ENCODE data around the gene NRP2. TPM values are rescaled to one million over a fixed set of nuclear protein-coding genes. Genes with fewer than 3 reads are reported as not detected.

NRP2 gene
- total and polyA plus RNA-seq, 2 donors (not counting 1 experiment from before 2014, with no cell fraction given) = 16.6 to 28.7 TPM

DNA sequence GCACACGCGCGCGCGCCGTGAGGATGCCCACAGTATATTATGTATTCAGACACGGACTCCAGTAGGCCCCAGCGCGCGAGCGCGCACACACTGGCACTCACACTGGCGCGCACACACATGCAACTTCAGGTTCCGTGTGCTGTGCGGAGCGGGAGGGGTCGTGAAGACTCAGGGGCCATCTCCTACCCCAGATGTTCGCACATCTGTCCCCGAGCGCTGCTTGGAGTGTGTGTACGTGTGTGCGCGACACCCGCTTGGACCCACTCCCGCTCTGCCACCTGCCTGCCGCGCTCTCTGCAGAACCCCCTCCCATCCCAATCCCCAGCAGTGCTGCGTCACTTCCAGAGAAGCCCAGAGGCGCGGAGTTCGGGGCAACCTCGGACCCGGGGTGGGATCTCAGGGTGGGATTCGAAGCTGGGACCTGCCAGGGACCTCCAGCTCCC is 2.6 kb downstream of the NRP2 start:
- H3K4me3 ChIP-seq (replicated peaks in 1 of 4; ENCODE audit: control extremely low read depth in 1 of 4, insufficient read depth in 1 of 4, low read depth in 3 of 4, low read length in 4 of 4) = peak overlapping the region; percentile 67 to 85 (median 72)
- H2AFZ ChIP-seq (ENCODE audit: low read length) = peak overlapping the region; percentile 34
- H3K36me3 ChIP-seq (ENCODE audit: control insufficient read depth, insufficient read depth, low read length) = no peaks in the 10 kb centered on the region
- H3K27me3 ChIP-seq (ENCODE audit: control insufficient read depth, insufficient read depth, low read length) = no peaks in the 10 kb centered on the region
- no peaks in the 10 kb centered on the region for H3K9me3 ChIP-seq (ENCODE audit: control insufficient read depth, insufficient read depth, low read depth, low read length)
- TF ChIP-seq, protein P1, sequence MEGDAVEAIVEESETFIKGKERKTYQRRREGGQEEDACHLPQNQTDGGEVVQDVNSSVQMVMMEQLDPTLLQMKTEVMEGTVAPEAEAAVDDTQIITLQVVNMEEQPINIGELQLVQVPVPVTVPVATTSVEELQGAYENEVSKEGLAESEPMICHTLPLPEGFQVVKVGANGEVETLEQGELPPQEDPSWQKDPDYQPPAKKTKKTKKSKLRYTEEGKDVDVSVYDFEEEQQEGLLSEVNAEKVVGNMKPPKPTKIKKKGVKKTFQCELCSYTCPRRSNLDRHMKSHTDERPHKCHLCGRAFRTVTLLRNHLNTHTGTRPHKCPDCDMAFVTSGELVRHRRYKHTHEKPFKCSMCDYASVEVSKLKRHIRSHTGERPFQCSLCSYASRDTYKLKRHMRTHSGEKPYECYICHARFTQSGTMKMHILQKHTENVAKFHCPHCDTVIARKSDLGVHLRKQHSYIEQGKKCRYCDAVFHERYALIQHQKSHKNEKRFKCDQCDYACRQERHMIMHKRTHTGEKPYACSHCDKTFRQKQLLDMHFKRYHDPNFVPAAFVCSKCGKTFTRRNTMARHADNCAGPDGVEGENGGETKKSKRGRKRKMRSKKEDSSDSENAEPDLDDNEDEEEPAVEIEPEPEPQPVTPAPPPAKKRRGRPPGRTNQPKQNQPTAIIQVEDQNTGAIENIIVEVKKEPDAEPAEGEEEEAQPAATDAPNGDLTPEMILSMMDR (conservative IDR thresholded peaks at IDR 0.05 in 1 of 2, IDR thresholded peaks at IDR 0.05 in 1 of 2; ENCODE audit: low read depth in 1 of 2, low read length in 2 of 2) = no peak
- TF ChIP-seq EZH2 (IDR thresholded peaks at IDR 0.05; ENCODE audit: low read length, missing control alignments) = no peak
- H4K20me1 ChIP-seq (ENCODE audit: control insufficient read depth, extremely low read depth, insufficient read depth, low read length) = no peaks in the 10 kb centered on the region
- peaks cover 3% of the 10 kb centered on the region for H3K79me2 ChIP-seq (ENCODE audit: control insufficient read depth, insufficient read depth, low read length)
- peaks cover 2% of the 10 kb centered on the region for H3K4me1 ChIP-seq (ENCODE audit: control insufficient read depth, extremely low read depth, insufficient read depth, low read length)
- peak; percentile 42 to 65 for DNase-seq (ENCODE audit: low read depth in 2 of 2)
- H3K9ac ChIP-seq (ENCODE audit: insufficient read depth, low read length) = peak overlapping the region; percentile 43
- H3K27ac ChIP-seq (ENCODE audit: insufficient read depth, low read length) = peak overlapping the region; percentile 78
- peak overlapping the region; percentile 93 for H3K4me2 ChIP-seq (ENCODE audit: extremely low read depth, insufficient read depth, low read length)

DNA sequence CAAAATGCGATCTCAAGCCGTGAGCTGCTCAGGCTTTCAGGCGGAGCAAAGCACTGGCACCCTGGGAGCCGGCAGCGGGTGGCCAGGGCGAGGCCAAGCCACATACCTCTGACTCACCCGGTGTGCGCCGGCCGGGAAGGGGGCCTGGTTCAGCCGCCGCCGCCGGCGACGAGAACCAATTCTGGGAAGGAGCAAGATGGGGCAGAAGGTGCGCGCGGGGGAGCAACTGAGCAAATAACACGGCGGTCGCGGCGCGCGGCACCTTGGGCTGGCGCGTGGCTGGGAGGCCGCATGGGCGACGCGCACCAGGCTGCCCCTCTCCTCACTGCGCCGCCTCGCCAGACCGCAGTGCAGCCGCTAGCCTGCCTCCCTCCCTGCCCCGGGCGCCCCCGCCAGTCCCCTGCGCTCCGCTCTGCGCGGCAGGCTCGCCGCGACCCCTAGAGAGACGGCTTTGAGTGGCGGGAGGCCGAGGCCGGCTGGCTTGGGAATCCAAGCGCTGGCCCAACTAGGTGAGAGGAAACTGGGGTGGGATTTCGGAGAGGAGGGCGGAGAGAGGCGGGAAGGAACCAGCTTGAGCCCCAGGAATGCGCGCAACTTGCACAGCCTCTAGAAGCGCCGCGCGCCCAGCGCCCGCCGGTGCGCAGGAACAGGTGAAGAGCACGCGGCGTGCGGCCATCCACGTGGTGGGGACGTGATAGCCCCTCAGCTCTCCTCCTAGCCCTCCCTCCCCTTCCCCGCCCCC is 3.2 kb downstream of the NRP2 start:
- Histone ChIP-seq H3K27ac (ENCODE audit: insufficient read depth, low read length) (peak overlapping the region; percentile 78), H3K79me2 (ENCODE audit: control insufficient read depth, insufficient read depth, low read length) (peaks cover 3% of the 10 kb centered on the region), H3K4me2 (ENCODE audit: extremely low read depth, insufficient read depth, low read length) (peak overlapping the region; percentile 93), H3K4me1 (ENCODE audit: control insufficient read depth, extremely low read depth, insufficient read depth, low read length) (peaks cover 2% of the 10 kb centered on the region), H3K4me3 (replicated peaks in 1 of 4; ENCODE audit: control extremely low read depth in 1 of 4, insufficient read depth in 1 of 4, low read depth in 3 of 4, low read length in 4 of 4) (peak overlapping the region; percentile 67 to 85 (median 72)), H3K27me3 (ENCODE audit: control insufficient read depth, insufficient read depth, low read length) (no peaks in the 10 kb centered on the region), H3K9ac (ENCODE audit: insufficient read depth, low read length) (peak overlapping the region; percentile 65), H2AFZ (ENCODE audit: low read length) (peak overlapping the region; percentile 34), H3K36me3 (ENCODE audit: control insufficient read depth, insufficient read depth, low read length) (no peaks in the 10 kb centered on the region), H3K9me3 (ENCODE audit: control insufficient read depth, insufficient read depth, low read depth, low read length) (no peaks in the 10 kb centered on the region), H4K20me1 (ENCODE audit: control insufficient read depth, extremely low read depth, insufficient read depth, low read length) (no peaks in the 10 kb centered on the region)
- no peak for TF ChIP-seq EZH2 (IDR thresholded peaks at IDR 0.05; ENCODE audit: low read length, missing control alignments)
- TF ChIP-seq, protein P1 (conservative IDR thresholded peaks at IDR 0.05 in 1 of 2, IDR thresholded peaks at IDR 0.05 in 1 of 2; ENCODE audit: low read depth in 1 of 2, low read length in 2 of 2) = no peak
- peak; percentile 55 to 71 for DNase-seq (ENCODE audit: low read depth in 2 of 2)

DNA sequence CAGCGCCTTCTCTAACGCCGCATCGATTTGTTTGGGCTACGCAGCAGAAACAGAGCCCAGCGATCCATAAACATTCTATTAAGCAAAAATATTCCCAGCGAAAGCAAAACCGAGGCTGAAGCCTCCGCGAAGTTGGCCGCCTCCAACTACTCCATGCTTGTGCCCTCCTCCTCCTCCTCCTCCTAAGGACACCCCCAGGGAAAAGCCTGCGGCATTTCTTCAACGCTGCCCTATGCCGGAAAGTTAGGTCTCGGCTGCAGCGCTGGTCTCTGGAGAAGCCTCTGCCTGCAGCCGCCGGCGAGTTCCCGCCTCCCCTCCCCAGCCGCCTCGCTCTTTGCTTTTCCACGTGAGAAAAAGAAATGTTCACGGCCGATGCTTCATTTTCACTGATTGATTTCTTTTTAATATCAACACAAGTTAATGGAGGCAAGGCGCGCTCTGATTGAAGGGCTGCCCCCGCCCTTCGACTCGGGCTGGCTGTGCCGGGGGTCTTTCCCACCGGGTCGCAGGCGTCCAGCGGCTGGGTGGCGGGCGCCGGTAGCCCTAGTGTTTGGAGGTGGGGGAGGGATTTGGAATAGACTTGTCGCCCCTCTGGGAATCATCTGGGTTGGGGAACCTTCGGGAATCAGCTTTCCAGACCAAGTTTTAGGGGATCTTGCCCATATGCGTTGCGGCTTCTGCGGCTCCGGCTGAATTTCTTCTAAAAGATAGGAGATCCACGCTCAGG is 3.9 kb downstream of the NRP2 start:
- no peaks in the 10 kb centered on the region for H3K27me3 ChIP-seq (ENCODE audit: control insufficient read depth, insufficient read depth, low read length)
- peak overlapping the region; percentile 93 for H3K4me2 ChIP-seq (ENCODE audit: extremely low read depth, insufficient read depth, low read length)
- no peak for TF ChIP-seq EZH2 (IDR thresholded peaks at IDR 0.05; ENCODE audit: low read length, missing control alignments)
- TF ChIP-seq, protein P1 (conservative IDR thresholded peaks at IDR 0.05 in 1 of 2, IDR thresholded peaks at IDR 0.05 in 1 of 2; ENCODE audit: low read depth in 1 of 2, low read length in 2 of 2) = no peak
- peak in 1 of 2 donors; percentile 39 for DNase-seq (ENCODE audit: low read depth in 2 of 2)
- H3K9ac ChIP-seq (ENCODE audit: insufficient read depth, low read length) = peak overlapping the region; percentile 42
- H3K36me3 ChIP-seq (ENCODE audit: control insufficient read depth, insufficient read depth, low read length) = no peaks in the 10 kb centered on the region
- H3K4me1 ChIP-seq (ENCODE audit: control insufficient read depth, extremely low read depth, insufficient read depth, low read length) = peaks cover 2% of the 10 kb centered on the region
- no peak overlapping the region for H3K27ac ChIP-seq (ENCODE audit: insufficient read depth, low read length)
- peak overlapping the region; percentile 67 to 76 (median 71) for H3K4me3 ChIP-seq (replicated peaks in 1 of 4; ENCODE audit: control extremely low read depth in 1 of 4, insufficient read depth in 1 of 4, low read depth in 3 of 4, low read length in 4 of 4)
- H3K79me2 ChIP-seq (ENCODE audit: control insufficient read depth, insufficient read depth, low read length) = peaks cover 3% of the 10 kb centered on the region
- peak overlapping the region; percentile 38 for H2AFZ ChIP-seq (ENCODE audit: low read length)
- no peaks in the 10 kb centered on the region for H4K20me1 ChIP-seq (ENCODE audit: control insufficient read depth, extremely low read depth, insufficient read depth, low read length)
- no peaks in the 10 kb centered on the region for H3K9me3 ChIP-seq (ENCODE audit: control insufficient read depth, insufficient read depth, low read depth, low read length)

Measured in fibroblast of lung (primary cell).